ENCODE data around the gene COMT.

DNA sequence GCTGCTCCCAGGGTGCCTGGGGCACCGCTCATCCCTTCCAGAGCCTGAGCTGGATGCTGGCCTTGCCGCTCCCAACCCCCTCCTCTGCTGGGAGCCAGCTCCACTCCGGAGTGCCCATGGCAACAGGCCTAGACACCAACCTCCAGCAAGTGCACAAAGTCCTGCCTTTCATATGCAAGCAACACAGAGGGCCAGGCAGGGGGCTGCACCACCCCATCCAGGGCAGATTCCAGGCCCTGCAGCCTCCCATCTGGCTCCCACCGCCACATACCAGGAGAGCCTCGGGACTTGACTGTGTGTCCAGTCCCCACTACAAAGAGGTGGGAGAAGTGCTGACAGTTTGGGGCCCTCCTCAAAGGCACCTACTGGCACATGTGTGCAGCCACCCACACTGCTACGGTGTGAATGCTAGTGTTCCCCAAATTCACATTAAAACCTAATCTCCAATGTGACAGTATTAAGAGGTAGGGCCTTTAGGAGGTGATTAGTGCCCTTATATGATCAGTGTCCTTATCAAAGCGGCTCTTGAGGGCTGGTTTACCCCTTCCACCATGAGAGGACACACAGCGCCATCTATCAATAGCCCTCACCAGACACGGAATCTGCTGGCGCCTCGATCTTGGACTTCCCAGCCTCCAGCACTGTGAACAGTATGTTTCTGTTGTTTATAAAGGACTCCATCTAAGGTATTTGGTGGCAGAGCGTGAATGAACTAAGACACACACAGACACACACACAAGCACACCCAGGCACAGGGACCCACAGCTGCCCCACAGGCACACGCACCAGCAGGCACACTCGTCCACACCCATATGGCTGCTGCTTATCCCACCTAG, 58.9 kb downstream of the COMT start:
- TF ChIP-seq, protein P1, sequence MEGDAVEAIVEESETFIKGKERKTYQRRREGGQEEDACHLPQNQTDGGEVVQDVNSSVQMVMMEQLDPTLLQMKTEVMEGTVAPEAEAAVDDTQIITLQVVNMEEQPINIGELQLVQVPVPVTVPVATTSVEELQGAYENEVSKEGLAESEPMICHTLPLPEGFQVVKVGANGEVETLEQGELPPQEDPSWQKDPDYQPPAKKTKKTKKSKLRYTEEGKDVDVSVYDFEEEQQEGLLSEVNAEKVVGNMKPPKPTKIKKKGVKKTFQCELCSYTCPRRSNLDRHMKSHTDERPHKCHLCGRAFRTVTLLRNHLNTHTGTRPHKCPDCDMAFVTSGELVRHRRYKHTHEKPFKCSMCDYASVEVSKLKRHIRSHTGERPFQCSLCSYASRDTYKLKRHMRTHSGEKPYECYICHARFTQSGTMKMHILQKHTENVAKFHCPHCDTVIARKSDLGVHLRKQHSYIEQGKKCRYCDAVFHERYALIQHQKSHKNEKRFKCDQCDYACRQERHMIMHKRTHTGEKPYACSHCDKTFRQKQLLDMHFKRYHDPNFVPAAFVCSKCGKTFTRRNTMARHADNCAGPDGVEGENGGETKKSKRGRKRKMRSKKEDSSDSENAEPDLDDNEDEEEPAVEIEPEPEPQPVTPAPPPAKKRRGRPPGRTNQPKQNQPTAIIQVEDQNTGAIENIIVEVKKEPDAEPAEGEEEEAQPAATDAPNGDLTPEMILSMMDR (IDR thresholded peaks at IDR 0.05; ENCODE audit: borderline replicate concordance, extremely low read depth, low read length, poor library complexity, severe bottlenecking), result no peak
- TF ChIP-seq EZH2 (IDR thresholded peaks at IDR 0.05; ENCODE audit: borderline replicate concordance, low read depth, low read length, severe bottlenecking), result no peak

Data from DND-41 (cell line).